Measurements from ENCODE around the gene LLCFC1.

The LLCFC1 gene

DNA sequence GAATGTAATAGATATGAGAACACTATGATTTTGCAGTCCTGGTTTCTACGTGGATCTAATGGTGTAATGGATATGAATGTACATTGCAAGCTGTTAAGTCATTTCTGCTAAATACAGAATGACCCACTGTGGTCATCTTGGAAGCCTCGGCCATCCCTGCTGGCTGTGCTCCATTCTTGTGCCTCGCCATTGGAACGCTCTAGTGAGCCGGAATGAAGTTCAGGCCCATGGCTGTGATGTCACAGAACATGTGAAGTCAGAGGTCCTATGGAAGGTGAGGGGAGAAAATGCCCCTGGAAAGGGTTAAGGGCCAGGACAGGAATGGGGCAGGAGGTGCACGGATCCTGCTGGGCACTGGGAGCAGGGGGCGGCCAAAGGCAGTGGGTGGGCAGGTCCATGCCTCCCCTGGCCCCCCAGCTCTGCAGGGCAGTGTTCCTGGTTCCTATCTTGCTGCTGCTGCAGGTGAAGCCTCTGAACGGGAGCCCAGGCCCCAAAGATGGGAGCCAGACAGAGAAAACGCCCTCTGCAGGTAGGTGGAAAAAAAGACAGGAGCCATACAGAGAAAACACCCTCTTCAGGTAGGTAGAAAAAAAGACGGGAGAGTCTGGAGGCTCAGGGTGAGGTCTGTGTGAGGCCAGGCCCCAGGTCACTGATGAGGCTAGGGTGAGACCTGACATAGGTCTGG is at the start of gene LLCFC1:
LLCFC1 (plus strand) TSS at position 259 of the 685 bp plus-strand sequence; CDS start at position 397, 138 bp downstream.
- DNase-seq = peak; percentile 4

DNA sequence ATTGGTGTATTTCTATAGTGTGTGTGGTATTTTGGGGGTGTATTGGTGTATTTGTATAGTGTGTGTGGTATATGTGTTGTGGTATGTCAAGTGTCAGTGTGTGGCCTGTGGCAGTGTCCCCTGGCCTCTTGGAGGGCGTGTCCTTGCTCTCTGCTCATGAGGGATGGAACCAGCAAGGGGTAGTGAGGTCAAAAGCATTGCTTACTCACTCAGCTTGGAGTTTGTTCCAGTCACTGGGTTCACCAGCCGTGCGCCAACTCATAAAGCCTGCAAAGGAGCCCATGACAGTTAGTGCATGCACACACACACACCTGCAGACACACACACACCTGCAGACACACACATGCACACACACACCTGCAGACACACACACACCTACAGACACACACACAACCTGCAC is 49.5 kb upstream of the LLCFC1 start:
- no peak for DNase-seq

DNA sequence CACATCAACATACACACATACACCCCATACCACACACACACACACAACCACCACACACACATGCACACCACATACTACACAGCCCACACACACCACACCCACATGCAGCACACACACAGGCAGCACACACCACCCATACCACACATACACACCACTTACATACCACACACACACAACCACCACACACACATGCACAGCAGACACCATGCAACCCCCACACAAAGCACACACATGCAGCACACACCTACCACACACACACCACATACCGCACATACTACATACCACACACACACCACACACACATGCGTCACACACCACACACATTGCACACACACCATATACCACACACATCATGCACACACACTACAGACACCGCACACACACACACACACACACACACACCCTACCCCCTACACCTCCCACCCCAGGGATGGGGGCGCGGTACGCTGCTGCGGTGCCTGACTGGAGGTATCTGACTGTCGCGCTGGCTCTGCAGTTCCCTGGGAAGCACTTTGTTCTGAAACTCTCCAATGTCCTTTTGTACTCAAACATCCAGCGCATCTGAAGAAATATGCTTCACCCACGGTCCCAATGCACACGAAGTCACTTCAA is 48.3 kb upstream of the LLCFC1 start:
- no peak for DNase-seq

DNA sequence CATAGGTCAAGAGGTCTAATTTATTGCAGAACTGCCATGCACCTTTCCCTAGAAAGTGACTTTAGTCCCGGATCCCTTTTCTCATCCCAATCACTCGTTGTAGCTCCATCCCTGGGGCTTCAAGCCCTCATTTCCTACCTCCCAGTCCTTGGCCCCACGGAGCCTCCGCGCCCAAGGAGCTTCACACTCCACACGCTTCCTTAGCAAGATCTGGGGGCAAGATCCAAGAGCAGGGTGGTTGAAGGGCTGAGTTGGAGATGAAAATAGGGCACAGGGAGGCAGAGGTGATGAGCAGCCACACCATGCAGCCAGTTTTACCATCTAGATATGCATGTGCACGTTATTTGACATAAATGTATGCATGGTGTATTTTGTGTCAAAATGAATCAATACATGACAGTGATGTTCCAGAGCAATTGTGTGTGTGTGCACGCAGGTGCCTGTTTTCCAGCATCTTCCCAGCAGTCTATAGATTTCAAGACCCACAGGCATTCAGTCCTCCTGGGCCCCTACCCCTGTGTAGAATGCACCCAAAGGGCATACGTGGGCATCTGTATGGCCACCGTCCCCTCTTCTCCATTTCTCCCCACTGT is 47.7 kb upstream of the LLCFC1 start:
- no peak for DNase-seq

DNA sequence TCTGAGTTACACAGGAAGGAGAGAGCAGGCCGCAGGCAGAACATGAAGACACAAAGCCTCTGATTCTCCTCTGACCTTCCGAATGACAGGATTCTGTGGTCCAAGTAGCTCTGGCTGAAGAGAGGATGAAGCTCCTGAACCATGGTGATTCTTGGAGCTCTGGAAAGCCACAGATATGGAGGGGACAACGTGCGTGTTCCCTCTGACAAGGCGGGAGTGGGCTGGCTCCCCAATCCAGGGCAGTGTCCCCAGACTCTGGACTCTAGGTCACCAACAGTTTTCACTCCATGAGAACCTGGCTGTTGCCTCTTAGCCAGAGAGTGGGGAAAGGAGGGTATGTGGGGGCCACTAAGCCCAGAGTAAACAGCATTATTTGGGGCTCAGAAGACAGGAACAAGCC is 46.3 kb upstream of the LLCFC1 start:
- DNase-seq = no peak

DNA sequence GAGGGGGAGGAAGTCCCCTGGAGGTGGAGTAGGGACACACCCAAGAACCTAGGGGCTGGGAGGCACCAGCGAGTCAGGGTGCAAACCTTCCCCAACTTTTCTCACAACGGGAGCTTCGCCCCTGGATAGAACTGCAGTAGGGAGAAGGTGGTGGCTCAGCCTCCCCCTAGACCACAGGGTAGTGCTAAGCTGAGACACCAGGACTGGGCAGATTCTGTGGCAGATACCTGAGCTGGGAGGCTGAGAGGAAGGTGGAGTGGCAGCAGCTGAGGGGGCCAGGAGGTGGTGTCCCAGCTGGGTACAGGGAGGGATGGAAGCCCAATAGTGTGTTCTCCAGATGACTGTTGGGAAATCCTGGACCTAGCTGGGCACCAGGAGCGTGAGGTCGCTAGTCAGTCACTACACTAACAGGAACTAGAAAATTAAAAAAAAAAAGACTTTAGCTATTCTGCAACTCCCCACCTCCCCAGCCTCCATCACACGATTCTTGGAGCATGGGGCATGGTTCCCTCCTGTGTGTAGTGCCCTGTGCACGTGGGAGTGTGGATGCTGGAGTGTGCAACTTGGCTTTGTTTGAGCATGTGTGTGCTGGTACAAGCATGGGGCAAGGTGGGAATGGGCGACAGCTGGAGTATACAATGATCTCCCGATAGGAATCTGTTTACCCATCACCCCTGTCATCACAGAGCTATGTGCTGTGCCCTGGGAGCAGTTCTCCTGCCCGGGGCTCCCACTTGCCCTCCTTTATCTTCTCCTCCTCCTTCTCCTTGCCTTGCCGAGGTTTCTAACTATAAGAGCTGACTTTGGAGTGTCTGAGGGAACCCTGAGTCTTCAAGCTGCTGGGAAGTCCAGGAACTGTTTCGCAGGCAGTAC is 44.9 kb upstream of the LLCFC1 start:
- DNase-seq = no peak

DNA sequence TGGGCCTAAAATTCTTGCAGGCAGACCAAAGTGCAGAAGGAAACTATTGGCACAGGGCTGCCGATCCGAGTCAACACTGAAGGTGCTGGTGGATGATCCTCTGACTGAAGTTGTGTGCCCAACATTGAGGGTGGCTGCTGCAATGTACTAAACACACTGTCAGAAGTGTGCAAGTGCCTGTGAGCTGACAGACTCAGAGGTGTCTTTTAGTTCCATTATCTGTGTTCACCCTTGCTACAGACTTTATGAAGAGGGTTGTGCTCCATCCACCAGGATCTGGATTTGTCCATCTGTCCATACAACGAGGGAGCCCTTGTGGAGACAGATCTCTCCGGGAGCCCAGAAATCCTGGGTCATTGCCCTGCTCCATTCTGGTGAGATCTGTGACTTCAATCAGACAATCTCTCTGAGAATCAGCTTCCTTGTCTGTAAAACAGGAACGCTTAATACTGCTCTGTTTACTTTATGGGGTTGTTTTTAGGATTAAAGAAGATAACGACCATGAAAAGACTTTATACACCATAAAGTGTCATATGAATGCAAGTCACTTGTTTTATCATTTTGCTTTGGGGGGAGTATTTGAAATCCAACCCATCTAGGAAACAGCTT is 44.2 kb upstream of the LLCFC1 start:
- DNase-seq = no peak

DNA sequence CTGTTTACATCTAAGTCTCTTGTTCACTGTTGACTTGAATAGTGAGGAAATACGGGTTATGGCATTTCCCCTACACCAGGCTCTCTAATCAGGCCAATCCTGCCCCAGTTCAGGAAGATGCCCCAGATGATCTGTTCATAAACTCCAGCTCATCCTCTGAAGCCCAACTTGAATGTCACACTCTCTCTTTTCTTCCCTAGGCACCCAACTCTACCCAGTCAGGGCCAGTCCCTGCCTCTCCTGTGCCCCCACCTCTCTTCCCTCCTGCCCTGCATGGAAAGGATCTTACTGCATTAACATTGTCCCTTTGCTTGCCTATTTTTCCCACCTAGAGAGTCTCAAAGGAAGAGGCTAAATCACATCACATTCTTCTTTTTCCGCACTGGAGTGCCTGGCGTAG is 43.1 kb upstream of the LLCFC1 start:
- no peak for DNase-seq

DNA sequence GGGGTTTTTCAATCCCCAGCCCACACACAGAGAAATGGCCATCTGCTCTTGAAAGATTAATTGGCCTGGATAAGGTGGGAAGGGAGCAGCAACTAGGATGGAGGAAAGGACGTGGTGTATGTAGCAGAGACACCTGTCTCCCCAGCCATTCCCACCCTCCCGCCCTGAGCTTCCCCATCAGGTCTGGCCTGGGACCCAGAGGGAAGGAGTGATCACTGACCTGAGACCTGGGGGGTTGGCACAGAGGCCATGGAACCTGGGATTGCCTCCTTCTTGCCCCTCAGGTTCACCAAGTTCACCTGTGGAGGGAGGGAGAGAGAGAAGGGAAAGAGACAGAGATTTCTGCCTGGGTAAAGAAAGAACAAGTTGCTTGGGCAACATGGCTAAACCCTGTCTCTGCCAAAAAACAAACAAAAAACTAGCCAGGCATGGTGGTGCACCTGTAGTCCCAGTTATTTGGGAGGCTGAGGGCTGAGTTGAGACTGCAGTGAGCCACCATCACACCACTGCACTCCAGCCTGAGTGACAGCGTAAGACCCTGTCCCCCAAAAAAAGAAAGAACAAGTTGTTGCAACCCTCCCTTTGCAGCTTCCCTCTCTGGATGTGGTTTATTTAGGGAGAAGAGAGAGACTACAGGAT is 42.4 kb upstream of the LLCFC1 start:
- DNase-seq = no peak

DNA sequence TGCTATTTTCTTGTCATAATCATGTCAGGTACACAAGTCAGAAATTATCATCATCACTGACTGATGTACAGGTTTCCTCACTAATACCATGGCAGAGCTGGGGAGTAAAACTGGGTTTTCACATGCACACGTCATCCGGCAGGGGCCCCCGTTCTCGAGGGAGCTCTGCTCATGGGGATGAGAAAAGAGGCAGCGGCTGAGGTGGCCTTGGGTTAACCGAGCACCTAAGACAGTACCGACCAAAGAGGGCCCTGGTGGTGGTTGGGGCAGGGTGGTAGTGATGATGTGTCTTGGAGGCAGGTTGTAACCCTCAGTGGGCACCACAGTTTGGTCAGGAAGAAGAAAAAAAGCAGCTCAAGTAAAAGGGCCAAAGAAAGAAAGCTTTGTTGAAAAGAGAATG is 41.6 kb upstream of the LLCFC1 start:
- DNase-seq = no peak

DNA sequence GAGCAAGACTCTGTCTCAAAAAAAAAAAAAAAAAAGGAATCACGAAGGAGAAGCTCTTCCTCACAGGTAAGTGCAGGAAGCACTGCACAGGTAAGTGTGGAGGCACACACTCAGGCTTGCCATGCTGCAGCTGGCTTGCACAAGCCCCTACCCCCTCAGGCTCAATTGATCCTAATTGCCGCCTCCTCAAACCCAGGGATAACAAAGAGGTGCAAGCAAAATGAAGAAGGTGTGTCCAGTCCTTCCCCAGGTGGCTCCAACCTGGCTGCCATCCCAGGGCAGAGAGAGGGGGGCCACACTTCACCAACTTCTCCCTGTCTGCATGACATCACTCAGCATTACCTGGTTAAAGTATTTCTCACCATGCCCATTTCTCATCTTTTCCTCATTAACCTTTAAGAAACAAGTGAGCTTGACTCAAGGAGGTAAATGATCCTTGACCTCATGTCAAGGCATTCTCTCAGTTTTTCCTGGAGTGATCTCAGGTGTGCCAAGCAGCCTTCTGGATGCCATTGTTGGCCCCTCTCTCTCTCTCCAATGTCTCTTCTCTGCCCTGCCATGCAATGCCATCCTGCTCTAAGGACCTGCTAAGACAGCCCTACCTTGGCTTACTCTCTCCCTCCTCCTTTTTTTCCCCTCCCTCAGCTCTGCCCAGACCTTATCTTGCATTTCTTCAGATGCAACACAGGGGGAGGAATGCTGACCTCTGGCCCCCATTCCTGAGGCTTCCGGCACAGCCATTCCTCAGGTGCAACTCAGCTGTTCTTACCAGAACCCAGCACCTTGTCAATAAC is 40.7 kb upstream of the LLCFC1 start:
- no peak for DNase-seq

DNA sequence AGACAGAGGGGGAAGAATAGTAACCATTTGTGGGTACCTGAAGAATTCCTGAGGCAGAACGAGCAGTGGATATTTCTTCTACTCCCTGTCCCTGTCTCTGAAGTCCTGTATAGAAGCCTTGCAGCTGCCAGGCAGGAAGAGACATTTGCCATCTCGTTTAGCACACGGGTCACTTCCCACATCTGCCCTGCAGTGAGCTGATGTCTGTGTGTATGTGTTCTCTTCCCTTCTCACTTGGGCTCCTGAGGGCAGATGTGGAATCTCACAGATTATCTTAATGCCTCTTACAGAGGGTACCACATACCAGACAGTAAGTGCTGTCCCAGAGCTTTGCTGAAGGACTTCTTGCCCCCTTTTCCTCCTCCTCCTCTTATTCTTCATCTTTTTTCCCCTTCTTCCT is 39.6 kb upstream of the LLCFC1 start:
- no peak for DNase-seq

DNA sequence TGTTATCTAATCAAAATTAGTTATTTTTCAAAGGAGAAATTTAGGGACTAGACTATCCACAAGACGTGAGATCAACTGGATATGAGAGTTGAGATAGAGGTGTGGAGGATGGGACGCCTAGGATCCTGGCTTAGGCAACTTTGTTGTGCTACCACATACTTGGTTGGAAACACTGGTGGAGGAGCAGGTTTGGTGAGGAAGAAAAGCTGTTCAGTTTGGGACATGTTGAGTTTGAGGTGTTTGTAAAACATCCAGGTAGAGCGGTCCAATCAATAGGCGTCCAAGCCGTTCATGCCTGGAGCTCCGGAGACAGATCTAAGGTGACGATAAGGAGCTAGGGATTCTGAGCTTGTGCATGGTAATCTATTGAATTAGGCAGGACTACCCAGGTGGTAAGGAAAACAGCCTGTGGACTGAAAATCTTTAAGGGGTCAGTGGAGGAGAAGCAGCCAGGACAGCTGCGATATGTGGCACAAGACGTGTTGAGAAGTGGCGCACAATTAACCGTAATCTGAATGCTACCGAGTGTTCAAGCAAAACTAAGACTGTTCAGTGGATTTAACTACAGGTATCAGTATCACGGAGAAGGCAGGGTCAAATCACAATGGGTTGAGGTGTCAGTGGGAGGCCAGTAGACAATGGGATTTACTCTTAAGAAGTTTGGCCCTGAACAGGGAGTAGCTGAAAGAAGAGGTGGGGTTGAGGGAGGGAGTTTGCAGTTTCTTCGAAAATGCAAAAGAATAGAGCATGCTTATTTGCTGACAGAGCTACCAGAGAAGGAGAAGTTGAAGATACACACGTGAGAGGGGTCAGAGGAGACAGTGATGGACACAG is 37.6 kb upstream of the LLCFC1 start:
- no peak for DNase-seq

DNA sequence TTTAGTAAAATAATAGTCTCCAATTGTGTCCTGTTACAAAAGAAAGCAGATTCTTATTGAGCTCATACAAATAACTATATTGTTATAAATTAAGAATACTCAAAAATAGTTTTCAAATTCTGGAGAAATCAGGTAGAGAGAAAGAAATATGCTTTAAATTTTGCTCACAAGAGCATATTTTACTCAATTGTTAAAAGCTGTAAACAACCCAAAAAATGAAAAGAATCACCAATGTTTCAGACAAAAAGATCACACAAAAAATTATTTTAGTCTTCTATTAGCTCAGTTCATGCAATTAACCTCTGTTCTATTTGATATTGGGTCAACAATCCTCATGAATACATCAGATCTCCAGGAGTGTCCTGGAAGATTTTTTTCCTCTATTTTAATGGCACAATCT is 35.2 kb upstream of the LLCFC1 start:
- no peak for DNase-seq

DNA sequence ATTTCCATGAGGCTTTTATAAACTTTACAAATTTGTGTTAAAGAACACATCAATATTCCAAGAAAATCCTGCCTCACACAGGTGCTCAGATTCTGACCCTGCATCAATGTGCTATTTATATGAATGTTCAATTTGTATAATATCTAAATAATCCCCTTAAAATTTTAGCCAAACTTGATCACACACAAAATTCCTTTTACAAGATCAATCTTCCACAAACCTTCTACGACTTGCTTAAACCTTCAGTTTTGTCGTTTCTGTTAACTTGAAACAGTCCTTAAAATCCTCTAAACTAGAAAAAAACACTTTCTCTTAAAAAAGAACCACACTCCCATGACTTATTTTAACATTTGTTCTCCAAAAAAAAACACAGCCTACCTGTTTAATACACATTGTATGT is 33.5 kb upstream of the LLCFC1 start:
- DNase-seq = no peak

DNA sequence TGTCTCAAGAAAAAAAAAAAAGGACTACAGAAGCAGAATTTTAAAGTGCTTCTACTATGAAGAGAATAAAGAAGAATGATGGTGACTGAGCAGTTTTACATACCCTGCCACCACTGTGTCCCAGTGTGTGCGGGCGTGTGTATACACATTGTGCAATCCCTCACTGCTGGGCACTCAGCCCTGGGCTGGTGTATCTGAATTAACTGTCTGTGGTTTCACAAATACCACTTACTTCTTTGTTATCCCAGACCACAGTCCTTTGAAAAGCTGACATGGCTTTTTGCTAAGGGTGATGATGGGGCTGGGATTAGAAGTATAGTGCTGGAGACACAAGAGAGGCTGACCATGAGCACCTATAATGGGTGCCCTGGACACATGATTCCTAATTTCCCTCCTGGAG is 32.6 kb upstream of the LLCFC1 start:
- DNase-seq = no peak

DNA sequence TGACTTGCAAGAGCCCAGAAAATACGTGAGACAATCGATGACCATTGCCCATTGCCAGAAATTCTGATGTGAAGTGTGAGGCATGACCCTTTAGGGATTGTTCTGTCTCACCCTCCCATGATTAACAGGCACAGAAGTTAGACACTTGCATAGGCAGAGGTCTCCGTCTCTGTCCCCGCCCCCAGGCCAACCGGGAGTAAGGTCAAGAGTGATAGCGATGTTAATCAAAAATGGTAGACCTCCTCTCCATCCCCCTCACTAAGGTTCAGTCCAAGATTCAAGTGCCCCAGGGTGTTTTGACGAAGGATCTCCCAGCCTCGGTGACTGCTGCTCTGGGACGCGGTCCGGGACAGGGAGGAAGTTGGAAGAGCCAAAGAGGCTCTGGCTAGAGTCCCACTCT is 31.0 kb upstream of the LLCFC1 start:
- no peak for DNase-seq

DNA sequence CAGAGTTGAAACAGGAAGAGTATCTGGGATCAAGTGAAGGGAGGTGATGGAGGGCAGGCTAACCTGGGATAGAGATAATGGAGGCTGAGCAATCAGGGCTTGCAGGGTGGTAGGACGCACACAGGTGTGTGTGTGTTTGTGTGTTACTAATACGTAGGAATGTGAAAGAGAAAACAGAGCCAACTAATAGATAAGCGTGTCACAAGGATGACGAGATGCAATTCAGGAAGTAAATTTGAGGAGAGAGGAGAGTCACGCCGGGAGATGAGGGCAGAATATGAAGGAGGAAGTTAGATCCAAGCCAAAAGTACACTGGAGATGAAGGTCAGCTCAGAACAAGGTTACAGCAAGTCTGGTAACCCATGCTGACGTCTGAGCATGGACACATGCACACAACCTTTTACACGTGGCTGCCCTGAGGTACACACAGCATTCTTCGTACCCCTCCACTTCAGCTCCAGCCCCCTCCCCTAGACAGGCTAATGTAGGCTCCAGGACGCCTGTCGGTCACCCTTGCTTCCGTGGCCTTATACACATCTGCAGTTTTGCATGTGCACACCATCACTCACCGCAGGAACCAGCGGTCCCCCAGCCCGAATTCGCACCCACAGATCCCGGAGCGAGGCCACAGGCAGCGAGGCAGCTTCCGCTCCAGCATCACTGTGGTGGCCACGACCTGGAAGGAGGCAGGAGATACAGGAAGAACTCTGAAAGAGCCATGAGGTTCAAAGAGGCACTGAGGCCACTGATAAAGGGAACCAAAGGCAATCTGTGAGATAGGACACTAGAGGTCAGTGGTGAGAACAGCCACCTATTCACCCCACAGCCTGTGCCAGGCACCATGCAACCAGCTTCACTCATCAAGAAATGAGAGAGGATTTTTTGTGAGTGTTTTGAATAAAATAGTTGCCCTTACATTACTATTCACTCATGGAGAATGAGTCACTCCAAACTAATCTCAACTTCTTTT is 30.1 kb upstream of the LLCFC1 start:
- DNase-seq = no peak

DNA sequence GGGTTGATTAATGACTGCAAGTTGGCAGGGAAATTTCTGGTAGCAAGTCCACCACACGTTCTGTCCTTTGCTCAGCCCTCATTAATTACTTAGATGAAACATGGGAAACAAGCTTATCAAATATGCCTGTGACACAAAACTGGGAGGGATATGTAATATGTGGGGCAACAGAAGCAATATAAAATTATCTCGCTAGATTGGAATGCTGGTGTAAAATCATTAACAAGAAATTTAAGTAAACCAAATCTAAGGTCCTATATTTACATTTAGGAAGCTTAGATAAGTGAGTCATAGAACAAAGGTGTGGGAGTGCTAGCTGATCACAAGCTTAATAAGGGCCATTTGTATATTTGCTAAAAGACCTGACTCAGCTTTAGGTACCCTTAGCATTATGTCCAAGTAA is 29.3 kb upstream of the LLCFC1 start:
- no peak for DNase-seq

DNA sequence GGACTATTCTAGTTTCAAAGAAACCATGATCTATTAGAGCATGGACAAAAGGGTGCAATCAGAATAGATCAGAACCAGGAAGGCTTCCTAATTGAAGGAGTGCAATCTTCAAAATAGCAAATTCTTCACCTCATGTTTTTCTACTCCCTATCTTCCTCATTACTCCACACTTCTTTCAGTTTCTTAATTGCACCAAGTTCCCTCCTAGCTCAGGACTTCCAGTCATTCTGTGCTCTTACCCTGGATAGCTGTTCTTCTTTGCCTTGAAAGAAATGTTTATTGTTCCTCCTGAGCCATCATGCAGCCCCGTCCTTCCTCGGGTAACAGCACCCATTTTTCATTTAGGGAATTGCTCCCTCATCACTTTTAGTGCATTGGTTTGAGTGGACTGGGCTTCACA is 28.8 kb upstream of the LLCFC1 start:
- no peak for DNase-seq

All from CD4-positive, alpha-beta T cell treated with Interleukin-10 for 1 hour (primary cell).